Adrenal gland (tissue), 12 donors: ENCODE measurements around the gene SPOCK1. TPM values are rescaled to one million over a fixed set of nuclear protein-coding genes. Genes with fewer than 3 reads are reported as not detected.
A peak's percentile ranks its signal among the peaks of the same experiment; 100 is the strongest.

Experiments
- DNase-seq, 7 donors: peaks; one replicate each; pipeline ENCODE4 v3.0.0-alpha.2; 2019 to 2020
- H3K27ac ChIP-seq, 5 donors: fragments of 200-600 bp; sonication (generic) in 4 of 5; 1 replicate in 3 of 5; 2 replicates in 2 of 5; pipeline versions ENCODE4 v1.5.1 to v1.8.0; 2016 to 2020; ENCODE audit warnings: mild to moderate bottlenecking in 1 of 5
- H3K27me3 ChIP-seq: fragments of 200-600 bp; 2 replicates; pipeline ENCODE4 v1.8.0; 2021
- H3K36me3 ChIP-seq, 2 donors: fragments of 200-600 bp; replicated peaks in 1 of 2; 1 replicate in 1 of 2; 2 replicates in 1 of 2; pipeline versions ENCODE4 v1.5.1 to v1.8.0; 2018 to 2022
- H3K4me1 ChIP-seq, 2 donors: fragments of 200-600 bp; replicated peaks in 1 of 2; 1 replicate in 1 of 2; 2 replicates in 1 of 2; pipeline versions ENCODE4 v1.5.1 to v1.8.0; 2018 to 2021
- H3K4me3 ChIP-seq, 4 donors: fragments of 200-600 bp; sonication (generic) in 3 of 4; one replicate each; pipeline ENCODE4 v1.5.1; 2016 to 2018
- H3K9me3 ChIP-seq, 3 donors: fragments of 200-600 bp; sonication (generic) in 1 of 3; replicated peaks in 1 of 3; 1 replicate in 2 of 3; 2 replicates in 1 of 3; pipeline versions ENCODE4 v1.5.1 to v1.8.0; 2016 to 2021
- CTCF ChIP-seq, 6 experiments: fragments of 450-650 bp in 4 of 6; fragments of 200-600 bp in 2 of 6; sonication (generic) in 1 of 6; IDR thresholded peaks; 1 replicate in 5 of 6; 2 replicates in 1 of 6; pipeline versions ENCODE4 v1.5.1 to v1.8.0; 2016 to 2021; ENCODE audit warnings: antibody characterized with exemption in 6 of 6, mild to moderate bottlenecking in 2 of 6, moderate library complexity in 1 of 6
- POLR2A ChIP-seq, 2 donors: fragments of 450-650 bp; IDR thresholded peaks; one replicate each; pipeline ENCODE4 v1.6.1; 2017; ENCODE audit warnings: antibody characterized with exemption in 2 of 2, mild to moderate bottlenecking in 2 of 2, moderate library complexity in 1 of 2
- WGBS, 4 donors: extraction: QIAGEN DNeasy Blood & Tissue Kit in 2 of 4; methylation state at CpG; one replicate each; pipeline versions ENCODE4 v1.1.5 to v1.1.7; 2013 to 2017; 5-methylcytosine and 5-hydroxymethylcytosine counted together
- intact Hi-C, 2 donors: fragments of 100-400 bp; cut with DNase I; formaldehyde crosslinking; loops; one replicate each; pipeline versions ENCODE4 v1.14.1 to v1.15.0; 2022 to 2023
- polyA plus RNA-seq, 3 donors: library from polyadenylated mRNA; stranded (reverse); fragments of 200-250 nt in 2 of 3; fragments of 350-450 nt in 1 of 3; fragmentation: Illumina TruSeq in 1 of 3; extraction: RNeasy Lipid Tissue Mini Kit (QIAGEN cat#74804) in 1 of 3; gene quantifications; one replicate each; pipeline ENCODE4 v1.2.3, GENCODE V29; 2013 to 2014
- total RNA-seq, 9 donors: library from RNA; depleted of rRNA in 4 of 9; stranded (reverse); fragments of >200 nt in 4 of 9; fragments of 120-200 nt in 1 of 9; fragmentation: NEBNext Ultra II Directional in 1 of 9; extraction: Animal tissue kit (Norgen Biotek cat#: 25700) in 1 of 9; gene quantifications; one replicate each; pipeline versions ENCODE4 v1.1.0 to v1.2.4, GENCODE V29; 2013 to 2023
- donor health status: healthy with polysubstance abuse.
- donor health status: Bipolar disorder and iron deficiency.
- donor health status: DM: yes; HTN: yes; CAD: no.
- donor health status: DM: no; HTN: no; CAD: no.
- donor health status: DM: no; HTN: no; CAD: no.
- donor health status: DM: yes; HTN: yes; CAD: no.

Gene SPOCK1
- total and polyA plus RNA-seq, 12 donors: 5.4 to 102 (median 55.6) TPM

GRCh38 chr5:137070521-137070920 is 428.6 kb downstream of the SPOCK1 start:
- H3K4me3 ChIP-seq: no peak overlapping the region
- peaks cover 15 to 38% of the 10 kb centered on the region in 2 donors for H3K4me1 ChIP-seq
- no peaks in the 10 kb centered on the region for H3K36me3 ChIP-seq
- WGBS, 4 donors: 66 to 80% (median 71%) methylated on average over 2 of the region's 2 CpGs
- H3K27ac ChIP-seq: peak overlapping the region in 2 of 5 donors; percentile 65 to 89
- DNase-seq: peak in 2 of 7 donors; percentile 11 to 32
- TF ChIP-seq CTCF (IDR thresholded peaks at IDR 0.05) (no peak), POLR2A (IDR thresholded peaks at IDR 0.05) (no peak)
- no peaks in the 10 kb centered on the region for H3K27me3 ChIP-seq
- no peaks in the 10 kb centered on the region for H3K9me3 ChIP-seq
- intact Hi-C loops: loop anchor here (10.0 kb wide), 2 partner anchors 154 to 266 kb away; no protein-coding TSS in a partner anchor

- Histone ChIP-seq H3K27me3 (no peaks in the 10 kb centered on the region), H3K27ac (no peak overlapping the region), H3K4me1 (peaks cover 15 to 32% of the 10 kb centered on the region in 2 donors), H3K36me3 (no peaks in the 10 kb centered on the region), H3K9me3 (no peaks in the 10 kb centered on the region), H3K4me3 (no peak overlapping the region)
- TF ChIP-seq POLR2A (IDR thresholded peaks at IDR 0.05) (no peak), CTCF (IDR thresholded peaks at IDR 0.05) (no peak)
- WGBS, 4 donors: 85 to 95% (median 95%) methylated on average over 7 to 12 of the region's 12 CpGs
- intact Hi-C loops: no loop called here
- peak in 1 of 7 donors; percentile 10 for DNase-seq
Observed at GRCh38 chr5:137069358-137069757, 429.8 kb downstream of the SPOCK1 start.

GRCh38 chr5:137061382-137061781 is 437.7 kb downstream of the SPOCK1 start:
- WGBS, 4 donors: 17 to 27% (median 20%) methylated on average over 4 of the region's 4 CpGs
- peak in 1 of 7 donors; percentile 7 for DNase-seq
- Histone ChIP-seq H3K4me3 (no peak overlapping the region), H3K9me3 (no peaks in the 10 kb centered on the region), H3K27me3 (no peaks in the 10 kb centered on the region), H3K36me3 (no peaks in the 10 kb centered on the region), H3K27ac (peak overlapping the region in 4 of 5 donors; percentile 39 to 89 (median 54)), H3K4me1 (peaks cover 9 to 10% of the 10 kb centered on the region in 2 donors)
- intact Hi-C loops: no loop called here
- TF ChIP-seq CTCF (IDR thresholded peaks at IDR 0.05) (no peak), POLR2A (IDR thresholded peaks at IDR 0.05) (no peak)

GRCh38 chr5:137058089-137058488 is 441.0 kb downstream of the SPOCK1 start:
- DNase-seq: no peak
- Histone ChIP-seq H3K9me3 (no peaks in the 10 kb centered on the region), H3K36me3 (no peaks in the 10 kb centered on the region), H3K27me3 (no peaks in the 10 kb centered on the region), H3K27ac (peak overlapping the region in 1 of 5 donors; percentile 14), H3K4me1 (peaks cover 9 to 10% of the 10 kb centered on the region in 2 donors), H3K4me3 (no peak overlapping the region)
- intact Hi-C loops: no loop called here
- 75 to 85% (median 79%) methylated on average over 4 of the region's 4 CpGs for WGBS, 4 donors
- no peak for TF ChIP-seq CTCF (IDR thresholded peaks at IDR 0.05)
- no peak for TF ChIP-seq POLR2A (IDR thresholded peaks at IDR 0.05)
